Lower leg skin (tissue), 3 donors: ENCODE results near the gene CTSO.

ENCODE experiments used
- CTCF ChIP-seq, 3 donors: fragments of 450-650 bp; IDR thresholded peaks; one replicate each; pipeline ENCODE4 v1.5.1; 2016; ENCODE audit warnings: antibody characterized with exemption in 3 of 3, mild to moderate bottlenecking in 3 of 3, moderate library complexity in 2 of 3
- POLR2A ChIP-seq, 2 donors: fragments of 450-650 bp; IDR thresholded peaks; one replicate each; pipeline ENCODE4 v1.6.1; 2016 to 2017; ENCODE audit warnings: antibody characterized with exemption in 2 of 2, mild to moderate bottlenecking in 1 of 2, moderate library complexity in 1 of 2

DNA sequence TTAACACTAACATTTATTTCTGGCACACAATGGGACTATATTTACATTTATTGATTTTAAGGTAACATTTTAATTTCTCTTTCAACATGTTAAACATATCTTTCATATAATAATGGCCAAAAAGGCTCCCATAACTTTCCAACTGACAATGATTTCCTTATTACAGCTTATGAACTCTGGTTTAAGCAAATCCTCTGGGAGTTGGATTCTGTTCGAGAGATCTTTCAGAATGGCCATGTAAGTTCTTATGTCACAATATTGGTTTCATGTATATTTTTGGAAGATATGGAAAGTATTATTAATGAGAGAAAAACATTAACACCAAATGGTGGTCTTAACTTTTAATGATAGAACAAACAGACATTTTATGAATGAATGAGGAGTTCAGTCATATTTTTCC, 46.1 kb downstream of the CTSO start:
- TF ChIP-seq POLR2A (IDR thresholded peaks at IDR 0.05), result no peak
- no peak for TF ChIP-seq CTCF (IDR thresholded peaks at IDR 0.05)
